GM18861 (cell line): ENCODE results near the gene MGRN1.

ENCODE experiments used
- ATAC-seq: cut with Tn5 transposase; IDR thresholded peaks from one replicate; pipeline ENCODE4 v1.9.1; 2021; ENCODE audit not compliant: unreplicated experiment

MGRN1 gene

GRCh38 chr16:4624015-4624826 is at the start of gene MGRN1:
Gene MGRN1 (plus strand): TSS chr16:4624826. CDS start chr16:4624961, 135 bp downstream.
- peak; percentile 66 for ATAC-seq

DNA sequence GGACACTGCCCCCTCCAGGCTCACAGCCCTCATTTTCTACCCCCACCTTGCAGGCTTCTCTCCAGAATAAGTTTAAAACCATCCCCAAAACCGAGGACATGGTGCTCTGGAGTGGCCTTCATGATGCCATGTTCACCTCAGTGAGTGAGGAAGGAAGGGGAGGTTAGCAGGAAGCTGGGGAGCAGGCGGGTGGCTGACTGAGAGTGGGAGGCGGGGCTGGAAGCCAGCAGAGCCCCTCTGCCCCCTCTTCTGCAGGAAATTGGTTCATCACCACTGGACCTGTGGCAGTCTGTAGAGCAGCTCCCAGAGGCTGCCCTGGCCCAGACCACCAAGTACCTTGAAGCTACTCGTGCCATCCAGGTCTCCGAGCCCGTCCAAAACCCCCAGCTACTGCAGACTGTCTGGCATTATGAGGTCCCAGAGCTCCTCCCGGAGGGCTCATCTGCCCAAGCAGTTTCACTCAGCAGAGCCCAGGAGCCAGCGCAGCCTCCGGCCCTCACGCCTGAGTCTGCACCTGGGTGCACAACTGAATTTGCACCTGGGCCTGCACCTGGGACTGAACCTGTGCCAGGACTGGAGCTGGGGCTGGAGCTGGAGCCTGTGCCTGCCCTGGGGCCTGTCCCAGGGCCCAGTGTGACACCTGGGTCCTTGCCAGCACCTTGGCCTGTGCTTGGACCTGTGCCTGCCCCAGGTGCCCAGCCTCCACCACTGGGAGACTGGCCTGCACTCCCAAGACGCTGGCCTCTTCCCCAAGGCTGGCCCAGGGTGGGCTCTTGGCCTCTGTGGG is 49.5 kb upstream of the MGRN1 start:
- ATAC-seq: no peak

DNA sequence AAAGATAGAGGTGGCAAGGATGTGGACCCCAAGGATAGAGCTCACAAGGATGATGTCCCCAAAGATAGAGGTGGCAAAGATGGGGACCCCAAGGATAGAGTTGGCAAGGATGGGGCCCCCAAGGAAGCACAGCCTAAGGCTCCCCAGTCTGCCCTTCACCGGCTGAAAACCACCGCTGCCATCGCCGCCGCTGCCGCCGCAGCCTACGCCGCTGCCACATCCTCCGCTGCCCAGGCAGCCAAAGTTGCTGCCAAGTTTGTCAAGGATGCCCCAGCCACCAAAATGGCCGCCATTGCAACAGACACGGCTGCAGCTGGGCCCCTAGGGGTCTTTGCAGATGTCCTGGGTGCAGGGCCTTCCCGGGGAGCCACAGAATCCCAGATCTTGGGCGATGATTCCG is 48.6 kb upstream of the MGRN1 start:
- ATAC-seq: no peak

DNA sequence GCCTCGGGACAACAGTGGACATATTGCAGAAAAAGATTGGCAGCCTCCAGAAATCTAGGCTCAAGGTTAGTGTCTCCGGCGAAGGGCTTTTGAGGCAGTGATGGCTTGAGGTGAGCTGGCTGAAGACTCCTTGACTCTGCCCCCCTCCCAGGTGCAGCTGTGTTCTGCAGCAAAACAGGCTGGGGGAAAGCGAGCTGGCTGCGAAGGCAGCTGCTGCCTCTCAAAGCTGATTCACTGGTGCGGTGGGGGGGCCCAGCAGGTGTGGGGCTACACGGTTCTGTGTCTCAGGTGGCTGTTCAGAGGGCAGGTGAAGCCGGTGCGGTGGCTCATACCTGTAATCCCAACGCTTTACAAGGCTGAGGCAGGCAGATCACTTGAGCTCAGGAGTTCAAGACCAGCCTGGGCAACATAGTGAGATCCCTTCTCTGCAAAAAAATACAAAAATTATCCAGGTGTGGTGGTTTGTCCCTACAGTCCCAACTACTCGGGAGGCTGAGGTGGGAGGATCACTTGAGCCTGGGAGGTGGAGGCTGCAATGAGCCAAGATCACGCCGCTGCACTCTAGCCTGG is 45.6 kb upstream of the MGRN1 start:
- no peak for ATAC-seq

DNA sequence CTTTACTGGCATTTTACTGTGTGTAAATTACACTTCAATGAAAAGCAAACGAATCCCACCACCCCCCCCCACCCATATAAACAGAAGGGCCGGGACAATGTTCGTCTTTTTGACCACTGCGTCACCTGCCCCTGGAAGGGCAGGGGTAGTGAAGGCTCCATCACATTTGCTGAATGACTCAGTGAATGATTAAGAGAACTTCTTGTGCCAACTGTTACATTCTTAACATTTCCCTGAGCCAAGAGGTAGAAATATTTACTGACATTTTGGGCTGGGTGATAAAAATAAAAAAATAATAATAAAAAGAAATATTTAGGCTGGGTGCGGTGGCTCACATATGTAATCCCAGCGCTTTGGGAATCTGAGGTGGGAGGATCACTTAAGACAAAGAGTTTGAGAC is 44.4 kb upstream of the MGRN1 start:
- no peak for ATAC-seq

- no peak for ATAC-seq
These were observed 40.7 kb upstream of the MGRN1 start for GRCh38 chr16:4583906-4584305.

DNA sequence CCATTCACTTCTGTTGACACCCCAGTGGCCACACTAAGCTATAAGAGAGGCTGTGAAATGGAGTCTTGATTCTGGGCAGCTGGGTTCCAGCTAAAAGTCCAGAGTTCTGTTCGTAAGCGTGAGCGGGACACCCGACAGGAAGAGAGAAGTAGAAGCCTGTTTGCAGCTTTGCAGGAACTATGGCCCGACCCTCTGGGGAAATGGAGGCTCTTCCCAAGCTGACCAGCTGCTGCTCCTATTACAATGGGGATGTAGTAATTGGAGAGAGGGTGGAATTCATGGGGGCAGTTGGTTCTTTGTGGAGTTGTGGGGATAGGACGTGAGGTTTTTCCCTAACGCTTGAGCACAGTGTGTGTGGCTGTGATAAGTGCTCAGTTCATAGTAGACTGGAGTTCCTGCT is 38.3 kb upstream of the MGRN1 start:
- ATAC-seq: no peak

GRCh38 chr16:4588386-4588785 is 36.2 kb upstream of the MGRN1 start:
- no peak for ATAC-seq

DNA sequence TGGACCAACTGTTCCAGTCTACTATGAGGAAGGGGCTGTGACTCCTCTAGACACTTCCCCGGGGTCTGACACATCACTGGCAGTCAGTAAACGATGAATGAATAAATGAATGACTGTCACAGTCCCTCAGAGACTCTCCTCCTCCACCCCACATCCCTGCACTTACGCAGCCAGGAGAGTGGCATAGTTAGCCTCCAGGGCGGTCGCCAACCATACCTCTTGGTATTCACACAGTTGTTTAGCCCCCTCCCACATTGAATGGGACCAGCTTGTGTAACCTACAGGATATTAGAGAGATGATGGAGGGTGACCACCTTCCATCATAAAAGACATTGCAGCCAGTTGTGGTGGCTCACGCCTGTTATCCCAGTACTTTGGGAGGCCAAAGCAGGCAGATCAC is 35.7 kb upstream of the MGRN1 start:
- ATAC-seq: no peak

- ATAC-seq: no peak
These were observed 33.4 kb upstream of the MGRN1 start for GRCh38 chr16:4591191-4591590.

GRCh38 chr16:4591706-4592470 is 32.7 kb upstream of the MGRN1 start:
- no peak for ATAC-seq

GRCh38 chr16:4593086-4593485 is 31.5 kb upstream of the MGRN1 start:
- ATAC-seq: no peak

DNA sequence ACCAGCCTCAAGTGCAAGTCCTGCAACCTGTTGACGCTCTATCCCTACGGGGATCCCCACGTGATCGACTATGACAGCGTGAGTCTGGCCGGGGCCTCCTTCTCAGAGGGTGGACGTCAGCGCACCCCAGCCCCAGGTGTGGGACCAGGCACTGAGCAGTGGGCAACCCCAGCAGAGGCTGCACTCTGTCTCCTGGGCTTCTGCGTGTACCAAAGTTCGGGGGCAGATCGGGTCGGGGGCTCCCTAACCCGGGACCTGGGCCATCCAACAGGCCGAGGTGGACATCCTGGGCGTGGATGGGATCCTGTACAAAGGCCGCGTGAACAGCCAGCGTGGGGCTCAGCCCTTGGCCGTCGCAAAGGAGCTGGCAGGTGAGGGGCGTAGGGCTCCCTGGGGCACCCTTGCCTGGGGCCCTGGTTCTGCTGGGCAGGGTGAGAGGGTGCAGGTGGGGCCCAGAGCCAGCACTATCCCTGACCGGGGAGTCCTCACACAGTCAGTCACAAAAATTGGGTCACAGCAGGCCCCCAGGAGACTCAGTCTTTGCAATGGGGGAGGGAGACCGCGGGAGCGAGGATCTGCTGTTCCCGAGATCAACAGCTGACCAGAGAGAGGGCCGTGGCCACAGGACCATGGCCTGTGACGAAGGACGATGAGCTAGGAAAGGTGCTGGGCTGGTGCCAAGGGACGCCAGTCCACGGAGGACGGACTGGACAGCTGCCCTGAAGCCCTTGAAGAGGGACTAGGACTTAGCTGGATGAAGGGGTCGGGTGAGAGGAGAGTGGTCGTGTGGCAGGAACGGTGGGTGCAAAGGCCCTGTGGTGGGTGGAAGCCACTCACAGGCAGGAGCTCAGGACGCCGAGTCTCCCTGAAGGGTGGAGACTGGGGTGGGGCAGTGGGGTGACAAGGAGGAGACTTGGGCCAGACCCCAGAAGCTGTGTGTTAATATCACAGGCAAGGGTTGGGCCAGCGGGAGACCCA is 29.9 kb upstream of the MGRN1 start:
- ATAC-seq: no peak

- no peak for ATAC-seq
These were observed 27.5 kb upstream of the MGRN1 start for GRCh38 chr16:4597174-4597573.

- ATAC-seq: no peak
These were observed 25.6 kb upstream of the MGRN1 start for GRCh38 chr16:4599037-4599436.

DNA sequence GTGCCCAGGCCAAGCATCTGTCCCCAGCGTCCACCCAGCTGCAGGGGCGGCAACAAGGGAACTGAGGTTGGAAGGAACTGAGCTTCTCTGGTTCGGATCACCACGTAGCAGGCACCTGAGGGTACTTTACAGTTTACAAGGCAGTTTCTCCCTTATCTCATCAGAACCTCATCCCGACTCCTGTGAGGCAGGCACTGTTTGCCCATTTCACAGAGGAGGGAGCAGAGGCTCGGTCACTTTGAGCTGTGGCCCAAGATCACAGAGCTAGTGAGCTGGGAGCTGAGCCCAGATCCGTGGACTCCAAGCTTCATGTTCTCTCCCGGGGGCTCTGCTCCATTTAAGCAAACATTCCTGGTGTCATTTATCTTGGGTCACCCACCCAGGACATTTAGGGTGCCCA is 25.1 kb upstream of the MGRN1 start:
- no peak for ATAC-seq

DNA sequence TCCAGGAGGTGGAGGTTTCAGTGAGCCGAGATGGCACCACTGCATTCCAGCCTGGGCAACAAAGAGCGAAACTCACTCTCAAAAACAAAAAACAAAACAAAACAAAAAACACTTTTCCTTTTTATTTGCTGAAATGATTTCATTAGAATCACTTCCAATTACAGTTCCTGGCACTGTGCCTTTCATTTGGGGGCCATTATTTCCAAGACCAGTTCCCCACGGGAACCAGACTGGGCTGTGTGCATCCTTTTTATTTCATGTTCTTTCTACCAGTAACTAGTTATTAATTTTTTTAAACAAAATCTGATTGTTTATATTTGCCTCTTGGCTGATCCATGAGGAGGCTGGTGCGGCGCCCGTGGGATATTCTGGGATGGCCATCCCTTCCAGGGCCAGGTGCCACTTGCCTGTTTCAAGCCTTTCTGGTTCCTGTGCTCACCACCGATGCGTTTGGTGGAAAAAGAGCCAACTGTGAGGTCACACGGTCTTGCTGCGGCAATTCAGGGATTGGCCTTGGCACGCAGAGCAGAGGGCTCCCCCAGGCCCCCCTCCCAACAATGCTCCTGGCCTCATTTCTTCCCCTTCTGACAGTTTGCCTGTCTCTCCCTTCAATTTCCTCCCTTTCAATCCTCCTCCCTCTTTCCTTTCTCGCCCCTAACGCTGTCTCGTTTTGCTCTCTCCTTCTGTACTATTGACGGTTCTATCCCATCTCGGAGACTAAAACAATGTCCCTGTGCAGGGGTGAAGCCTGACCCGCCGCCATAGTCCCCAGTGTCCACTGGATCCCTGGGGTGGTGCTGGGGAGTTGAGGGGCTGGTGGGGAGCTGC is 23.4 kb upstream of the MGRN1 start:
- ATAC-seq: no peak

- no peak for ATAC-seq
These were observed 22.8 kb upstream of the MGRN1 start for GRCh38 chr16:4601864-4602186.

GRCh38 chr16:4602331-4602730 is 22.3 kb upstream of the MGRN1 start:
- no peak for ATAC-seq
